HepG2 (cell line): ENCODE results near the gene EDN2. TPM values are rescaled to one million over a fixed set of nuclear protein-coding genes. Genes with fewer than 3 reads are reported as not detected.

ENCODE experiments used
- ATAC-seq: fragments of 200-7000 bp; cut with Tn5 transposase; 3 replicates; pipeline ENCODE4 v1.9.1; 2020; ENCODE audit warnings: mild to moderate bottlenecking, moderate library complexity
- BruUV-seq: library from RNA; stranded (reverse); fragments of 400-500 nt; replicated peaks from 2 replicates; lab custom pipeline; 2021; lab: Mats Ljungman, UMichigan
- CTCF ChIA-PET: fragments of 300-600 bp; formaldehyde crosslinking; extraction: SDS; loops from one replicate; lab custom pipeline; 2021; ENCODE audit warnings: low total read pairs, inconsistent platforms, low intra/inter-chr PET ratio; lab: Yijun Ruan, JAX
- POLR2A ChIA-PET: fragments of 350-600 bp; sonication (Branson Sonifier 250); formaldehyde crosslinking; loops from one replicate; lab custom pipeline; 2020; ENCODE audit warnings: antibody characterized with exemption, inconsistent platforms; lab: Yijun Ruan, JAX
- DNase-seq: peaks from one replicate; pipeline ENCODE4 v3.0.0-alpha.2; 2015; ENCODE audit warnings: low spot score
- FAIRE-seq: peaks from 3 replicates; lab custom pipeline; 2011; peaks lifted over from hg19 to GRCh38; lab: Jason Lieb, UNC
- H2AFZ ChIP-seq: one replicate; pipeline ENCODE4 v1.6.1; 2011; ENCODE audit warnings: low read length, inconsistent platforms
- H3K27ac ChIP-seq: fragments of 300-600 bp; 3 replicates; pipeline ENCODE4 v1.8.0; 2011; ENCODE audit warnings: mixed run types, mild to moderate bottlenecking, mixed read lengths, low read length, inconsistent platforms; ENCODE audit not compliant: insufficient read depth; ENCODE audit errors: extremely low read length
- H3K27me3 ChIP-seq, 2 experiments: fragments of 200-600 bp in 1 of 2; 2 replicates in 1 of 2; 3 replicates in 1 of 2; pipeline versions ENCODE4 v1.6.0 to v1.8.0; 2011; ENCODE audit warnings: low read length in 2 of 2, mild to moderate bottlenecking in 2 of 2, moderate library complexity in 2 of 2, inconsistent platforms in 1 of 2; ENCODE audit not compliant: insufficient read depth in 2 of 2, control insufficient read depth in 1 of 2
- H3K36me3 ChIP-seq, 2 experiments: fragments of 200-600 bp in 1 of 2; replicated peaks in 1 of 2; 2 replicates in 1 of 2; 3 replicates in 1 of 2; pipeline versions ENCODE4 v1.5.1 to v1.8.0; 2011; ENCODE audit warnings: low read length in 2 of 2, inconsistent platforms in 1 of 2; ENCODE audit not compliant: insufficient read depth in 2 of 2, control insufficient read depth in 1 of 2
- H3K4me1 ChIP-seq: 2 replicates; pipeline ENCODE4 v1.5.1; 2012; ENCODE audit warnings: low read length, inconsistent platforms; ENCODE audit not compliant: insufficient read depth
- H3K4me2 ChIP-seq: 2 replicates; pipeline ENCODE4 v1.6.0; 2011; ENCODE audit warnings: low read depth, low read length, inconsistent platforms
- H3K4me3 ChIP-seq, 3 experiments: fragments of 200-600 bp in 1 of 3; sonication (generic), shearing (Covaris generic) in 1 of 3; replicated peaks in 1 of 3; 2 replicates each; pipeline ENCODE4 v1.5.1; 2011 to 2016; ENCODE audit warnings: low read length in 3 of 3, inconsistent platforms in 2 of 3, low read depth in 2 of 3, mild to moderate bottlenecking in 2 of 3, control low read depth in 1 of 3, mixed read lengths in 1 of 3; ENCODE audit not compliant: insufficient read depth in 1 of 3
- H3K79me2 ChIP-seq: one replicate; pipeline ENCODE4 v1.6.1; 2011; ENCODE audit warnings: low read length, inconsistent platforms; ENCODE audit not compliant: insufficient read depth
- H3K9ac ChIP-seq: 2 replicates; pipeline ENCODE4 v1.6.0; 2011; ENCODE audit warnings: mild to moderate bottlenecking, low read depth, low read length, inconsistent platforms; ENCODE audit not compliant: insufficient read depth
- H3K9me3 ChIP-seq: 2 replicates; pipeline ENCODE4 v1.5.1; 2012; ENCODE audit warnings: mild to moderate bottlenecking, low read length
- H4K20me1 ChIP-seq: 2 replicates; pipeline ENCODE4 v1.6.0; 2011; ENCODE audit warnings: inconsistent platforms, mild to moderate bottlenecking, low read length, moderate library complexity; ENCODE audit not compliant: insufficient read depth
- CREB3 ChIP-seq: sonication (generic); formaldehyde crosslinking; IDR thresholded peaks from 2 replicates; pipeline ENCODE4 v1.5.0; 2020; ENCODE audit warnings: missing genetic modification reagents
- GLMP ChIP-seq: sonication (generic); formaldehyde crosslinking; IDR thresholded peaks from 2 replicates; pipeline ENCODE4 v1.9.0; 2021; ENCODE audit warnings: missing genetic modification reagents, mild to moderate bottlenecking, borderline replicate concordance
- MYNN ChIP-seq: sonication (generic); formaldehyde crosslinking; IDR thresholded peaks from 2 replicates; pipeline ENCODE4 v1.4.0; 2020; ENCODE audit warnings: mild to moderate bottlenecking, low read depth, missing genetic modification reagents
- MYPOP ChIP-seq: sonication (generic); formaldehyde crosslinking; IDR thresholded peaks from 2 replicates; pipeline ENCODE4 v1.8.1; 2023; ENCODE audit warnings: mild to moderate bottlenecking, moderate library complexity, missing genetic modification reagents
- NFE2L2 ChIP-seq: fragments of 150-350 bp; IDR thresholded peaks from 2 replicates; pipeline ENCODE4 v1.6.1; 2014; ENCODE audit warnings: low read length
- PHF8 ChIP-seq: sonication (generic); formaldehyde crosslinking; IDR thresholded peaks from 2 replicates; pipeline ENCODE4 v1.5.0; 2020; ENCODE audit warnings: missing genetic modification reagents
- RNF2 ChIP-seq: fragments of 450-650 bp; conservative IDR thresholded peaks from 2 replicates; pipeline ENCODE4 v1.6.1; 2016; ENCODE audit warnings: low read depth
- TBL1XR1 ChIP-seq: fragments of 150-350 bp; IDR thresholded peaks from 2 replicates; pipeline ENCODE4 v1.6.1; 2014; ENCODE audit warnings: borderline replicate concordance, low read length; ENCODE audit not compliant: partially characterized antibody
- ZFP62 ChIP-seq: sonication (generic); formaldehyde crosslinking; IDR thresholded peaks from 2 replicates; pipeline ENCODE4 v1.4.0; 2020; ENCODE audit warnings: missing genetic modification reagents
- ZNF432 ChIP-seq: sonication (generic); formaldehyde crosslinking; IDR thresholded peaks from 2 replicates; pipeline ENCODE4 v1.5.0; 2020; ENCODE audit warnings: missing genetic modification reagents, mild to moderate bottlenecking, borderline replicate concordance
- ZNF513 ChIP-seq: sonication (generic); formaldehyde crosslinking; conservative IDR thresholded peaks from 2 replicates; pipeline ENCODE4 v1.5.0; 2020; ENCODE audit warnings: missing genetic modification reagents
- ZNF704 ChIP-seq: sonication (generic); formaldehyde crosslinking; IDR thresholded peaks from 2 replicates; pipeline ENCODE4 v1.8.1; 2023; ENCODE audit warnings: mild to moderate bottlenecking, inconsistent platforms, moderate library complexity, missing genetic modification reagents, borderline replicate concordance
- WGBS: methylation state at CpG from one replicate; pipeline ENCODE4 v1.1.6; 2017; ENCODE audit warnings: low lambda C conversion rate; 5-methylcytosine and 5-hydroxymethylcytosine counted together
- in situ Hi-C: cut with HindIII; loops from 2 replicates; pipeline ENCODE4 v1.10.0; 2017; ENCODE audit warnings: low pct_unique_long_range_greater_than_20kb; ENCODE audit not compliant: extremely low pct_ligation_motif_present
- intact Hi-C: fragments of 100-400 bp; cut with micrococcal nuclease; formaldehyde crosslinking; loops from one replicate; pipeline ENCODE4 v1.10.0; 2022; ENCODE audit not compliant: unreplicated experiment
- polyA plus RNA-seq, 8 experiments: library from polyadenylated mRNA; depleted of rRNA in 3 of 8; stranded (reverse) in 7 of 8; unstranded in 1 of 8; fragments of >200 nt; fragmentation: Illumina TruSeq in 4 of 8; extraction: Trizol in 4 of 8; gene quantifications; 2 replicates each; pipeline versions ENCODE4 v1.2.1 to v1.2.3, GENCODE V29; 2011 to 2016; ENCODE audit warnings: low read depth in 4 of 8, missing spikeins in 1 of 8, mixed read lengths in 1 of 8; ENCODE audit not compliant: insufficient read depth in 1 of 8
- total RNA-seq, 5 experiments: library from RNA; depleted of rRNA; stranded (reverse); fragments of >200 nt; fragmentation: Illumina TruSeq; extraction: Trizol; gene quantifications; 2 replicates each; pipeline ENCODE4 v1.2.3, GENCODE V29; 2016; ENCODE audit warnings: low read depth in 1 of 5

EDN2 gene
- total and polyA plus RNA-seq, 2 of the 13 experiments (the other 11 are each of a cell fraction or from before 2014, with no cell fraction given), result not detected

GRCh38 chr1:41487126-41488039 lies 2.9 kb upstream of the EDN2 start:
- POLR2A ChIA-PET, result no interaction called here

More at GRCh38 chr1:41487126-41488039, 2.9 kb upstream of the EDN2 start:
- TF ChIP-seq NFE2L2 (no peak), ZNF432 (CRISPR knock-in tag) (no peak), ZNF704 (no peak), MYPOP (no peak), MYNN (no peak), TBL1XR1 (no peak), RNF2 (no peak), CREB3 (CRISPR knock-in tag) (no peak), ZFP62 (CRISPR knock-in tag) (no peak), ZNF513 (CRISPR knock-in tag) (no peak), GLMP (CRISPR knock-in tag) (no peak), PHF8 (CRISPR knock-in tag) (no peak)
- Histone ChIP-seq H3K4me2 (no peak overlapping the region), H3K4me1 (0 out of 2 replicates have a peak, but pooled peaks cover 5% of the 10 kb centered on the region), H3K27ac (no peak overlapping the region), H3K27me3 (peaks cover 0 to 8% of the 10 kb centered on the region in 2 experiments; a peak in 3 of 5 replicates), H3K79me2 (no peaks in the 10 kb centered on the region), H3K4me3 (no peak overlapping the region), H4K20me1 (no peaks in the 10 kb centered on the region), H3K36me3 (no peaks in the 10 kb centered on the region), H3K9me3 (no peaks in the 10 kb centered on the region), H3K9ac (no peak overlapping the region), H2AFZ (no peak overlapping the region)
- 28% methylated on average over 9 of the region's 16 CpGs for WGBS
- intact Hi-C loops (no loop called here), in situ Hi-C loops (no loop called here)
- no peak for FAIRE-seq
- DNase-seq, result no peak
- CTCF ChIA-PET, result no interaction called here
- no peak for ATAC-seq
- no TSS peak for BruUV-seq
